HG03442 (cell line): ENCODE results near the gene KIF26A.

Experiments
- ATAC-seq: cut with Tn5 transposase; IDR thresholded peaks from one replicate; pipeline ENCODE4 v1.9.1; 2021; ENCODE audit warnings: mild to moderate bottlenecking, moderate library complexity; ENCODE audit not compliant: unreplicated experiment

The KIF26A gene

GRCh38 chr14:104112609-104113571, 25.5 kb upstream of the KIF26A start:
- no peak for ATAC-seq

GRCh38 chr14:104113631-104114420, 24.6 kb upstream of the KIF26A start:
- ATAC-seq, result no peak

- ATAC-seq, result no peak
Observed at GRCh38 chr14:104114421-104115130, 23.8 kb upstream of the KIF26A start.

GRCh38 chr14:104115131-104115600, 23.2 kb upstream of the KIF26A start:
- no peak for ATAC-seq

- ATAC-seq, result no peak
Observed at GRCh38 chr14:104115691-104116287, 22.6 kb upstream of the KIF26A start.

- no peak for ATAC-seq
Observed at GRCh38 chr14:104116288-104116755, 22.1 kb upstream of the KIF26A start.

GRCh38 chr14:104116756-104117340, 21.5 kb upstream of the KIF26A start:
- ATAC-seq, result no peak

- ATAC-seq, result no peak
Observed at GRCh38 chr14:104117341-104118005, 20.9 kb upstream of the KIF26A start.

GRCh38 chr14:104118006-104118844, 20.2 kb upstream of the KIF26A start:
- ATAC-seq, result no peak

- ATAC-seq, result no peak
Observed at GRCh38 chr14:104119119-104119487, 19.3 kb upstream of the KIF26A start.

- ATAC-seq, result no peak
Observed at GRCh38 chr14:104119488-104120251, 18.7 kb upstream of the KIF26A start.

- no peak for ATAC-seq
Observed at GRCh38 chr14:104120281-104120741, 18.1 kb upstream of the KIF26A start.

GRCh38 chr14:104121142-104121541, 17.2 kb upstream of the KIF26A start:
- no peak for ATAC-seq

GRCh38 chr14:104123879-104124278, 14.5 kb upstream of the KIF26A start:
- no peak for ATAC-seq

GRCh38 chr14:104125011-104125410, 13.4 kb upstream of the KIF26A start:
- ATAC-seq, result no peak

GRCh38 chr14:104126753-104127152, 11.6 kb upstream of the KIF26A start:
- ATAC-seq, result no peak

- no peak for ATAC-seq
Observed at GRCh38 chr14:104128981-104129380, 9.4 kb upstream of the KIF26A start.

- ATAC-seq, result no peak
Observed at GRCh38 chr14:104129556-104129955, 8.8 kb upstream of the KIF26A start.
